AG09319 (cell line): ENCODE results near the gene KRTAP12-4.
"Not testable (repeated sequence)": the region's sequence is repeated elsewhere in the genome, so short reads cannot be mapped to it uniquely, and the experiment has no call there.

Source experiments
- DNase-seq: peaks from one replicate; pipeline ENCODE4 v3.0.0-alpha.2; 2010; ENCODE audit warnings: low read depth; ENCODE audit errors: extremely low read depth
- TF ChIP-seq, protein P1 (sequence below): IDR thresholded peaks from 2 replicates; pipeline ENCODE4 v1.5.1; 2011; ENCODE audit warnings: low read depth, mild to moderate bottlenecking, inconsistent platforms, low read length, moderate library complexity

Gene KRTAP12-4

DNA sequence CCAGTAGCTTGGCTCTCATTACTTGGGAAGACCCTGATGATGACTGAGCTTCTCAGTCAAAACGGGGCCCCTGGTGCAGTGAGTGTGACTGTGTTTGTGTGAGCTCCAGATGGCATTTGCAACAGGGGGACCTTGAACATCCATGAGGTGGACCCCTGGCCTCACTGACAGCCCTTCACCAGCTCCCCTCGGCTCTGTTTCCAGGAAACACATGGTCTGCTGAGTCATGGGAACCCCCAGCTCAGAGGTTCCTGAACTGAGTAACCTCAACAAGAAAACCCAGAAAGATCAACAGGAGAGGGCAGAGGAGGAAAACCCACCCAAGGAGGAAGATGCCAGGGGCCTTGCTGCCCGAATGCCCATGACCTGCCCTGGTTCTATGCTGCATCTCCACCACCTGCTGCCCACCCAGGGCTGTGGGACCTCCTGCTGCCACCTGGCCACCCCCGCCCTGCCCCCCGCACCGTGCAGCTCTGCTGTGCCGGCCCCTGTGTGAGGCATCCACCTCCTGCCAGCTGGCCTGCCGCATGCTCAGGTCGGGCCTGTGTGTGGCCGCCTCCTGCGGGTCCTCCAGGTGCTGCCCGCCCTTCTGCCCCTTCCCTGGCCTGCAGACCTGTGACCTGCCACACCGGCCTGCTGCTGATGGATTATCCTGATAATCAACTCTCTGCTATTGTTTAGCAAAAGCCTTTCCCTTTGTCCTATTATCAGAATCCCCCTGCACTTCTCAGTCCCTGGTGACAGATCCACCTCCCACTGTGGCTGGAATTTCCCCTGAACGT is 31.7 kb upstream of the KRTAP12-4 start:
- no peak for DNase-seq
- TF ChIP-seq, protein P1, sequence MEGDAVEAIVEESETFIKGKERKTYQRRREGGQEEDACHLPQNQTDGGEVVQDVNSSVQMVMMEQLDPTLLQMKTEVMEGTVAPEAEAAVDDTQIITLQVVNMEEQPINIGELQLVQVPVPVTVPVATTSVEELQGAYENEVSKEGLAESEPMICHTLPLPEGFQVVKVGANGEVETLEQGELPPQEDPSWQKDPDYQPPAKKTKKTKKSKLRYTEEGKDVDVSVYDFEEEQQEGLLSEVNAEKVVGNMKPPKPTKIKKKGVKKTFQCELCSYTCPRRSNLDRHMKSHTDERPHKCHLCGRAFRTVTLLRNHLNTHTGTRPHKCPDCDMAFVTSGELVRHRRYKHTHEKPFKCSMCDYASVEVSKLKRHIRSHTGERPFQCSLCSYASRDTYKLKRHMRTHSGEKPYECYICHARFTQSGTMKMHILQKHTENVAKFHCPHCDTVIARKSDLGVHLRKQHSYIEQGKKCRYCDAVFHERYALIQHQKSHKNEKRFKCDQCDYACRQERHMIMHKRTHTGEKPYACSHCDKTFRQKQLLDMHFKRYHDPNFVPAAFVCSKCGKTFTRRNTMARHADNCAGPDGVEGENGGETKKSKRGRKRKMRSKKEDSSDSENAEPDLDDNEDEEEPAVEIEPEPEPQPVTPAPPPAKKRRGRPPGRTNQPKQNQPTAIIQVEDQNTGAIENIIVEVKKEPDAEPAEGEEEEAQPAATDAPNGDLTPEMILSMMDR = no peak

DNA sequence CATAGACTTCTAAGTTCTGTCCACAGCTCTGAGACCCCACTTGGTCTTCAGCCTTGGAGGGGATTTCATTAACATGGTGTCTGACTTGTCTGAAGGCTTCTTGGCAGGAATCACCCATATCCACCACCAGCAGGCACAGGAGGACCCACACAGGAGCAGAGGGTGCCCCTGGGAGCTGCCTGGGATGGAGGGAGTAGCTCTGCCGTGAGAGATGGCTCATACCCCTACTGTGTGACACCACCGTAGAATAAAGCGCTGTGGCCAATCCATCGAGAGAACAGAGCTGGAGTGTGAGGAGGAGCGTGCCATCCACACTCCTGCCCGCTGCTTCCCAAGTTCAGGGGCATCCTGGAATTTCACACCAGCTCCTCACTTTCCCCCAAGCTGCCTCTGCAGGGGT is 30.6 kb upstream of the KRTAP12-4 start:
- DNase-seq = not testable (repeated sequence)

DNA sequence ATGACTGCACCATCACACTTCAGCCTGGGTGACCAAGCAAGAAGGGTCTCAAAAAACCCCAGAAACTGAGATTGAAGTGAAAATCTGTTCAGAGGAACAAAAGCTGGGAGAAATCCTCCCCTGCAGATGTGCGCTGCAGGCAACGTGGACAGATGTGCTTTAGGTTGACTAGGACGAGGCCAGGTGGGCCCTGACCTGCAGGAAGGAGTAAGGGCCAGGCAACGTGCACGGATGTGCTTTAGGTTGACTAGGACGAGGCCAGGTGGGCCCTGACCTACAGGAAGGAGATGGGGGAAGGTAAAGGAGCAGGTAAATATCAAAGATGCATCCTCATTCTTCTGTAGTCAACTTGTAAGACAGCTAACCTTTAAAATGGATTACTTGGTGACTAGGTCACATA is 30.0 kb upstream of the KRTAP12-4 start:
- TF ChIP-seq, protein P1 = no peak
- DNase-seq = no peak

DNA sequence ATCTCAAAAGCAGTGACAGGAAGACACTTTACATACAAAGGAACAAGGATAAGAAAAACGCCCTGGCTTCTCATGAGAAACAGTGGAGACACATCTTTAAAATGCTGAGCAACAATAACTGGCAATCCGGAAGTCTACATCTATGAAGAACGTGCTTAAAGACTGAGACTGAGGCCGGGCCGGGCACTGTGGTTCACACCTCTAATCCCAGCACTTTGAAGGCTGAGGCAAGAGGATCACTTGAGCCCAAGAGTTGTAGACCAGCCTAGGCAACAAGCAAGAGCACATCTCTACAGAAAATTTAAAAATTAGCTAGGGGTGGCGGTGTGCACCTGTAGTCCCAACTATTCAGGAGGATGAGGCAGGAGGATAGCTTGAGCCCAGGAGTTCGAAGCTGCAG is 29.6 kb upstream of the KRTAP12-4 start:
- TF ChIP-seq, protein P1 = no peak
- DNase-seq = no peak

DNA sequence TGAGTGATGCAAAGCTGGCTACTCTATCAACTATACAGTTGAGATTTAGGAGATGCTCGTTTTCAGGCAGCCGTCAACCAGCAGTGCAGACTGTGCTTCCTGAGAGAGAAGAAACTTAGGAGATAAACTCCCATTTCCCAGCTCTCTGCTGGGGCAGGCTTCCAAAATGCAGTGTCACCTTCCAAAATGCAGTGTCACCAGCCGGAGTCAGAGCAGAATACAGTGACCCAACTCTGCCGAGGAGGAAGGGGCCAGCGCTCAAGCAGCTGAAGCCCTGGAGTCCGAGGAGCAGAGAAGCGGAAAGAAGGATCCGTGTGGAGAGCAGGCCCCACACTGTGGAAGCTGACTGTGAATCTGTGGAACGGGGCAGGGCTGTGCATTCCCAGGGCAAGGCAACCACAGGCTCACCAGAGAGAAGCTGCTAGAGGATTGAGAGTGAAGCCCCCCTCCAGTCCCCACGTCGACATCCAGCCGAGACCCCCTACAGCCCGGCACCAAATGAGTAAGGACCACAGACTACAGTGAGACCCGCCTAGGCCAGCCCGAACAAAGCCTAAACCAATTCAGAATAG is 28.2 kb upstream of the KRTAP12-4 start:
- DNase-seq = no peak
- TF ChIP-seq, protein P1 = no peak

- TF ChIP-seq, protein P1 = no peak
- DNase-seq = no peak
Observed at GRCh38 chr21:44681861-44682579, 27.6 kb upstream of the KRTAP12-4 start, which contains the start of gene KRTAP12-1. KRTAP12-1 (minus strand) TSS chr21:44682163; CDS start chr21:44682123, 40 bp downstream.

GRCh38 chr21:44681152-44681551 is 26.7 kb upstream of the KRTAP12-4 start:
- TF ChIP-seq, protein P1 = no peak
- no peak for DNase-seq
